HG02973 (cell line): ENCODE results near the gene ASPRV1.

Experiments
- ATAC-seq: cut with Tn5 transposase; IDR thresholded peaks from one replicate; pipeline ENCODE4 v1.9.1; 2021; ENCODE audit warnings: moderate library complexity; ENCODE audit not compliant: unreplicated experiment

Gene ASPRV1

DNA sequence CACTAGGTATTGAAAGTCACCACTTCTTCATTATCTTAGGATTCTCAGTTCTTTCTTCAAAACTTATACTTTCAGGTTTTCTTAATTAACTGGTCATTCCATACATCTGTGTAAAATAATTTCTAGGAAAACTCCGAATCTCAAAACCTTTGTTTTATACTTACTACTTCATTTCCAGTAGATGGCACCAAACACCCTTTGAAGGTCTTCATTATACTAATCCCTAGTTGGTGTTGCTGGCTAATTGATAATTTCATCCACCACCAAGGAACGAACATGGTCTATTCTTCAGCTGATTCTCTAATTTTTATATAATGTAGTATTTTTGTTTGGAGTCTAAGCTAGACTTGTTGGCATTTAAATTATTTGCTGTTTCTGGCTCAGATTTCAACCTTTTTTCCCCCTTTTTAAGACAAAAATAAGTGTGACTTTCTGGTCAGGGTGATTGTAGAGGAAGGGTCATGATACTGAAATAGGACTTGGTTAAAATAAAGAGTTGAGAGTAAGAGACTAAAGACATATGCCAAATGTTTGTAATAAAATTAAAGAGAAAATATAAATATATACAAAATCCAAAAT, 49.4 kb downstream of the ASPRV1 start:
- ATAC-seq, result no peak
